ENCODE measurements around the gene FAM174C. TPM values are rescaled to one million over a fixed set of nuclear protein-coding genes. Genes with fewer than 3 reads are reported as not detected.

FAM174C gene
- total and polyA plus RNA-seq, 10 of the 15 experiments (the other 5 are each of a cell fraction or from before 2014, with no cell fraction given): 0.89 to 94.6 (median 43.6) TPM

GRCh38 chr19:1275976-1276627 is 772 bp downstream of the FAM174C start (continued):
- TF ChIP-seq NFYA (IDR thresholded peaks at IDR 0.05; ENCODE audit: borderline replicate concordance, low read depth, low read length) (no peak), ZNF622 (IDR thresholded peaks at IDR 0.05) (no peak), NR2F1 (conservative IDR thresholded peaks at IDR 0.05) (no peak), ZNF592 (IDR thresholded peaks at IDR 0.05) (no peak), ZNF24 (IDR thresholded peaks at IDR 0.05) (no peak), E4F1 (IDR thresholded peaks at IDR 0.05; ENCODE audit: borderline replicate concordance, partially characterized antibody) (no peak), BCLAF1 (IDR thresholded peaks at IDR 0.05) (no peak), STAT1 (conservative IDR thresholded peaks at IDR 0.05) (no peak), SMAD1 (IDR thresholded peaks at IDR 0.05; ENCODE audit: low read depth, partially characterized antibody) (no peak), SREBF1 (IDR thresholded peaks at IDR 0.05; ENCODE audit: low read length) (no peak), GABPA (IDR thresholded peaks at IDR 0.05; ENCODE audit: low read depth) (no peak), ZNF217 (IDR thresholded peaks at IDR 0.05) (no peak), MXI1 (IDR thresholded peaks at IDR 0.05; ENCODE audit: low read depth, low read length) (peak; percentile 15; the same call in 1 of the 2 replicates), TCF3 (IDR thresholded peaks at IDR 0.05; ENCODE audit: borderline replicate concordance, insufficient read depth, low read depth, low read length) (0 out of 2 replicates have a peak, but pooled peaks have one; percentile 35), RB1 (IDR thresholded peaks at IDR 0.05; ENCODE audit: borderline replicate concordance) (no peak), STAT3 (IDR thresholded peaks at IDR 0.05; ENCODE audit: low read depth, low read length) (no peak), MLLT1 (IDR thresholded peaks at IDR 0.05) (0 out of 2 replicates have a peak, but pooled peaks have one; percentile 28), HDAC6 (IDR thresholded peaks at IDR 0.05; ENCODE audit: unreplicated experiment) (no peak), ZZZ3 (IDR thresholded peaks at IDR 0.05; ENCODE audit: control insufficient read depth, insufficient read length, low read depth) (no peak), HDGF (IDR thresholded peaks at IDR 0.05) (0 out of 2 replicates have a peak, but pooled peaks have one; percentile 9)

Measured in GM12878 (cell line).